HG03097 (cell line): ENCODE data around the gene COL1A1.

Experiments used
- ATAC-seq: cut with Tn5 transposase; IDR thresholded peaks from one replicate; pipeline ENCODE4 v1.9.1; 2021; ENCODE audit not compliant: unreplicated experiment, low FRiP score

Gene COL1A1

GRCh38 chr17:50188531-50188920 is 12.9 kb downstream of the COL1A1 start:
- ATAC-seq: no peak

GRCh38 chr17:50187751-50188530 is 13.5 kb downstream of the COL1A1 start:
- no peak for ATAC-seq

- no peak for ATAC-seq
Observed at GRCh38 chr17:50187394-50187725, 14.1 kb downstream of the COL1A1 start.

GRCh38 chr17:50186661-50187393 is 14.6 kb downstream of the COL1A1 start:
- no peak for ATAC-seq

- ATAC-seq: no peak
Observed at GRCh38 chr17:50185631-50186471, 15.6 kb downstream of the COL1A1 start.

GRCh38 chr17:50184611-50185398 is 16.6 kb downstream of the COL1A1 start:
- no peak for ATAC-seq

- no peak for ATAC-seq
Observed at GRCh38 chr17:50184064-50184463, 17.4 kb downstream of the COL1A1 start.

GRCh38 chr17:50183421-50183994 is 17.9 kb downstream of the COL1A1 start:
- no peak for ATAC-seq

- ATAC-seq: no peak
Observed at GRCh38 chr17:50182783-50183420, 18.5 kb downstream of the COL1A1 start.

- no peak for ATAC-seq
Observed at GRCh38 chr17:50181591-50182560, 19.6 kb downstream of the COL1A1 start.

- no peak for ATAC-seq
Observed at GRCh38 chr17:50181144-50181543, 20.3 kb downstream of the COL1A1 start.

GRCh38 chr17:50180620-50181019 is 20.8 kb downstream of the COL1A1 start:
- ATAC-seq: no peak

GRCh38 chr17:50180111-50180510 is 21.3 kb downstream of the COL1A1 start:
- ATAC-seq: no peak

- no peak for ATAC-seq
Observed at GRCh38 chr17:50177983-50178834, 23.2 kb downstream of the COL1A1 start.

GRCh38 chr17:50177476-50177875 is 24.0 kb downstream of the COL1A1 start:
- ATAC-seq: no peak

- ATAC-seq: no peak
Observed at GRCh38 chr17:50176559-50177357, 24.7 kb downstream of the COL1A1 start.
